Cardiac muscle cell (in vitro differentiated cells and primary cell): Measurements from ENCODE around the gene PLAU. TPM values are rescaled to one million over a fixed set of nuclear protein-coding genes. Genes with fewer than 3 reads are reported as not detected.
"Not testable (repeated sequence)": the region's sequence is repeated elsewhere in the genome, so short reads cannot be mapped to it uniquely, and the experiment has no call there.

Experiments used
- DNase-seq, 2 donors: peaks; one replicate each; pipeline versions ENCODE4 v3.0.0 to v3.0.0-alpha.2; 2010 to 2017; ENCODE audit warnings: low read depth in 1 of 2, low spot score in 1 of 2
- H3K27ac ChIP-seq: fragments of 200-600 bp; sonication (generic); 2 replicates; pipeline ENCODE4 v1.5.1; 2016
- H3K27me3 ChIP-seq: fragments of 200-600 bp; sonication (generic); 2 replicates; pipeline ENCODE4 v1.6.0; 2016; ENCODE audit warnings: control low read depth
- H3K36me3 ChIP-seq: fragments of 200-600 bp; sonication (generic); 2 replicates; pipeline ENCODE4 v1.5.1; 2016; ENCODE audit warnings: control low read depth
- H3K4me1 ChIP-seq: fragments of 200-600 bp; sonication (generic); 2 replicates; pipeline ENCODE4 v1.8.1; 2017; ENCODE audit warnings: low read depth, mild to moderate bottlenecking, mixed run types
- H3K4me3 ChIP-seq: fragments of 200-600 bp; sonication (generic); 2 replicates; pipeline ENCODE4 v1.5.1; 2016; ENCODE audit warnings: mild to moderate bottlenecking
- H3K9me3 ChIP-seq: fragments of 200-600 bp; sonication (generic); 2 replicates; pipeline ENCODE4 v1.5.1; 2017; ENCODE audit warnings: low read depth, mild to moderate bottlenecking, control low read depth
- CTCF ChIP-seq: IDR thresholded peaks from 2 replicates; pipeline ENCODE4 v1.5.1; 2012; ENCODE audit warnings: low read depth, mild to moderate bottlenecking, low read length
- polyA plus RNA-seq: library from polyadenylated mRNA; unstranded; fragments of >200 nt; fragmentation: Nextera tagmentation; extraction: Ambion mirVana; gene quantifications from 2 replicates; pipeline ENCODE4 v1.2.1, GENCODE V29; 2016
- total RNA-seq: library from RNA; depleted of rRNA; stranded (reverse); fragments of >200 nt; gene quantifications from 2 replicates; pipeline ENCODE4 v1.2.3, GENCODE V29; 2016

PLAU gene
- total and polyA plus RNA-seq, 2 experiments from 2014 or later = 3.8 to 4.1 TPM

GRCh38 chr10:73886085-73886529 is 24.8 kb upstream of the PLAU start:
- Histone ChIP-seq H3K27me3 (no peaks in the 10 kb centered on the region), H3K4me3 (no peak overlapping the region), H3K27ac (no peak overlapping the region), H3K9me3 (no peaks in the 10 kb centered on the region), H3K36me3 (no peaks in the 10 kb centered on the region), H3K4me1 (peaks cover 13% of the 10 kb centered on the region)
- DNase-seq = peak; percentile 82 to 87
- TF ChIP-seq CTCF = peak; percentile 85

- no peaks in the 10 kb centered on the region for H3K9me3 ChIP-seq
- no peak overlapping the region for H3K4me3 ChIP-seq
- TF ChIP-seq CTCF = no peak
- peaks cover 17% of the 10 kb centered on the region for H3K4me1 ChIP-seq
- H3K27ac ChIP-seq = no peak overlapping the region
- H3K36me3 ChIP-seq = no peaks in the 10 kb centered on the region
- no peak for DNase-seq
- no peaks in the 10 kb centered on the region for H3K27me3 ChIP-seq
Measured at GRCh38 chr10:73886661-73887293, 24.2 kb upstream of the PLAU start.

DNA sequence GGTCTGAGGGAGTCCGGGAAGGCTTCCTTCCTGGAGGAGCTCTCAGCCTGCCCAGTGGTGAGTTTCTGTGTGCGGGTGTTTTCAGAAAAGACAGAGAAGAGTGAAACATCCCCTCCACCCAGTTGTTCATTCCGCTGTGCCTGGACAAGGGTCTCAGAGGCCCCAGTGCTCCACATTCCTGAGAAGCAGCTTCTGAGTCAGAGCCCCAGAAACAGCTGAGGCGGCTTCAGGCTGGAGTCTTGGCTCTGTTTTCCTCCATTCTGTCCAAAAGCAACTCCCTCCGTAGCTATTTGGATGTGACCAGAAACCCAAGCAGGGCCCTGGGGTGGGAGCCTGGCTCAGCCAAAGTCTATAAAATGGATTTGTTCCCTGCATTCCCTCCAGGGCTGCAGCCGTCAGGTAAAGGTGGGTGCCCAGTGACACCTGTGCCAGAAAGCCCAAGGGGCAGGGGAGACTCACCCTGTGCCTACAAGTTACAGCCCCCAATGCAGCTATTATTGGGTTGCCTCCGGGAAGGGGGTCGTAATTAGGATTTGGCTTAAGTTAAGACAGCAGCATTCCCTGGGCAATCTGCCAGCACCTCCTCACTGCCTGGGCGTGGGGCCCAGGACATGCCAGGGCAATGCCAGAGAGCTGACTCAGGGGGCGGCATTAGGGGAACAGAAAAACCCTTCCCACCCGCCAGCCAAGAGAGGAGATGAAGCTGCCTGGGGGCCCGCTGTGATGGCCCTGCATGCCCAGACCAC is 23.5 kb upstream of the PLAU start:
- H3K4me1 ChIP-seq = peaks cover 18% of the 10 kb centered on the region
- H3K36me3 ChIP-seq = no peaks in the 10 kb centered on the region
- H3K4me3 ChIP-seq = no peak overlapping the region
- H3K27me3 ChIP-seq = no peaks in the 10 kb centered on the region
- no peaks in the 10 kb centered on the region for H3K9me3 ChIP-seq
- peak in 1 of 2 donors; percentile 89 for DNase-seq
- no peak overlapping the region for H3K27ac ChIP-seq
- peak; percentile 2 for TF ChIP-seq CTCF

DNA sequence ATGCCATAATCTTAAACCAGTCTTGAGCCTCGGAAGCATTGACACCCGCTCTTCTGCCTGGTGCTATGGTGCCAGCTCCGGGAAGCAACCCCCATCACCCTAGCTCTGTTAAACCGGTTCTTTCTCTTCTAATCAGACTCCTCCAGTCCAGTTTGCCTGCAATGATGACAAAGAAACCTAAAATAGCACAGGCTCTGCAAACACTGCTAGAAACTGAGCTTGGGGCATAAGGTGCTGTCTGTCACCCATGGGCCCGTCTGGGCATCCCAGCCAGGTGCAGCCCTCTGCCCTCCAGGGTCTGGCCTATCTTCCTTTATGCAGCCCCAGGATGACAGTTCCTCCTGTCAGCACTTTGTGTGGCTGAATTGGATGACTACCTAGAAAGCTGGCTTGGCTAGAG is 22.4 kb upstream of the PLAU start:
- TF ChIP-seq CTCF = no peak
- Histone ChIP-seq H3K27ac (no peak overlapping the region), H3K9me3 (no peaks in the 10 kb centered on the region), H3K36me3 (no peaks in the 10 kb centered on the region), H3K27me3 (no peaks in the 10 kb centered on the region), H3K4me1 (peaks cover 18% of the 10 kb centered on the region), H3K4me3 (no peak overlapping the region)
- DNase-seq = no peak

- Histone ChIP-seq H3K4me1 (peaks cover 18% of the 10 kb centered on the region), H3K9me3 (no peaks in the 10 kb centered on the region), H3K27ac (no peak overlapping the region), H3K4me3 (no peak overlapping the region), H3K27me3 (no peaks in the 10 kb centered on the region), H3K36me3 (no peaks in the 10 kb centered on the region)
- peak in 1 of 2 donors; percentile 40 for DNase-seq
- no peak for TF ChIP-seq CTCF
Measured at GRCh38 chr10:73889014-73889413, 21.9 kb upstream of the PLAU start.

- peaks cover 18% of the 10 kb centered on the region for H3K4me1 ChIP-seq
- not testable (repeated sequence) for H3K36me3 ChIP-seq
Measured at GRCh38 chr10:73889416-73889815, 21.5 kb upstream of the PLAU start.

More at GRCh38 chr10:73889416-73889815, 21.5 kb upstream of the PLAU start:
- not testable (repeated sequence) for DNase-seq, H3K27me3 ChIP-seq, H3K9me3 ChIP-seq, H3K27ac ChIP-seq, H3K4me3 ChIP-seq
